CD14-positive monocyte (primary cell): ENCODE measurements around the gene RNF181. TPM values are rescaled to one million over a fixed set of nuclear protein-coding genes. Genes with fewer than 3 reads are reported as not detected.
"Not testable (repeated sequence)": the region's sequence is repeated elsewhere in the genome, so short reads cannot be mapped to it uniquely, and the experiment has no call there.

Experiments used
- DNase-seq, 3 donors: peaks; one replicate each; pipeline ENCODE4 v3.0.0-alpha.2; 2011 to 2022
- H2AFZ ChIP-seq: 2 replicates; pipeline ENCODE4 v1.6.0; 2012; ENCODE audit warnings: mild to moderate bottlenecking, low read depth, low read length, inconsistent platforms; ENCODE audit not compliant: insufficient read depth, poor library complexity, severe bottlenecking
- H3K27ac ChIP-seq, 2 donors: 1 replicate in 1 of 2; 2 replicates in 1 of 2; pipeline ENCODE4 v1.5.1; 2012 to 2013; ENCODE audit warnings: low read length in 2 of 2, control low read depth in 1 of 2, inconsistent platforms in 1 of 2, low read depth in 1 of 2, mild to moderate bottlenecking in 1 of 2
- H3K27me3 ChIP-seq, 2 donors: one replicate each; pipeline versions ENCODE4 v1.6.0 to v1.6.1; 2011 to 2013; ENCODE audit warnings: low read length in 2 of 2; ENCODE audit not compliant: control insufficient read depth in 2 of 2, insufficient read depth in 2 of 2
- H3K36me3 ChIP-seq, 2 donors: replicated peaks in 1 of 2; 1 replicate in 1 of 2; 2 replicates in 1 of 2; pipeline versions ENCODE4 v1.5.1 to v1.6.1; 2012 to 2013; ENCODE audit warnings: low read length in 2 of 2, control low read depth in 1 of 2, inconsistent platforms in 1 of 2, mild to moderate bottlenecking in 1 of 2; ENCODE audit not compliant: insufficient read depth in 2 of 2, control insufficient read depth in 1 of 2
- H3K4me1 ChIP-seq, 2 donors: 1 replicate in 1 of 2; 2 replicates in 1 of 2; pipeline versions ENCODE4 v1.5.1 to v1.6.1; 2012 to 2013; ENCODE audit warnings: low read length in 2 of 2, control low read depth in 1 of 2, inconsistent platforms in 1 of 2, mild to moderate bottlenecking in 1 of 2, moderate library complexity in 1 of 2; ENCODE audit not compliant: insufficient read depth in 2 of 2, control insufficient read depth in 1 of 2
- H3K4me2 ChIP-seq: replicated peaks from 2 replicates; pipeline ENCODE3; 2012; ENCODE audit warnings: low read length, moderate library complexity, mild to moderate bottlenecking; ENCODE audit not compliant: poor library complexity, severe bottlenecking; ENCODE audit errors: extremely low read depth
- H3K4me3 ChIP-seq, 3 experiments: fragments of 200-600 bp in 1 of 3; sonication (generic) in 1 of 3; replicated peaks in 1 of 3; 1 replicate in 2 of 3; 2 replicates in 1 of 3; pipeline ENCODE4 v1.5.1; 2011 to 2013; ENCODE audit warnings: low read length in 3 of 3, mild to moderate bottlenecking in 3 of 3, control low read depth in 2 of 3, low read depth in 2 of 3, inconsistent platforms in 1 of 3, moderate library complexity in 1 of 3
- H3K79me2 ChIP-seq: 2 replicates; pipeline ENCODE4 v1.6.0; 2012; ENCODE audit warnings: mild to moderate bottlenecking, control low read depth, inconsistent platforms, low read length, moderate library complexity; ENCODE audit not compliant: insufficient read depth
- H3K9ac ChIP-seq: 2 replicates; pipeline ENCODE4 v1.6.0; 2017; ENCODE audit warnings: low read length, mild to moderate bottlenecking; ENCODE audit not compliant: insufficient read depth, poor library complexity, severe bottlenecking
- H3K9me3 ChIP-seq, 2 donors: replicated peaks in 1 of 2; 1 replicate in 1 of 2; 2 replicates in 1 of 2; pipeline versions ENCODE4 v1.5.1 to v1.6.1; 2012 to 2013; ENCODE audit warnings: low read length in 2 of 2, control low read depth in 1 of 2; ENCODE audit not compliant: control insufficient read depth in 1 of 2, insufficient read depth in 1 of 2
- H4K20me1 ChIP-seq: 2 replicates; pipeline ENCODE4 v1.6.0; 2012; ENCODE audit warnings: mild to moderate bottlenecking, low read length, control low read depth, moderate library complexity; ENCODE audit not compliant: insufficient read depth
- H3K27ac Mint-ChIP-seq, 7 donors: one replicate each; pipeline ENCODE4 v1.8.0; 2020; ENCODE audit warnings: mild to moderate bottlenecking in 7 of 7, mixed read lengths in 7 of 7, moderate library complexity in 6 of 7, inconsistent platforms in 2 of 7
- H3K27me3 Mint-ChIP-seq, 3 donors: one replicate each; pipeline ENCODE4 v1.8.0; 2021 to 2022; ENCODE audit warnings: low read depth in 3 of 3, mild to moderate bottlenecking in 3 of 3, mixed read lengths in 3 of 3, moderate library complexity in 3 of 3, inconsistent platforms in 1 of 3
- H3K36me3 Mint-ChIP-seq, 2 donors: one replicate each; pipeline ENCODE4 v1.8.0; 2020; ENCODE audit warnings: mixed read lengths in 2 of 2, inconsistent platforms in 1 of 2, mild to moderate bottlenecking in 1 of 2
- H3K4me1 Mint-ChIP-seq: one replicate; pipeline ENCODE4 v1.8.0; 2020; ENCODE audit warnings: mild to moderate bottlenecking, mixed read lengths
- H3K4me3 Mint-ChIP-seq, 2 donors: one replicate each; pipeline ENCODE4 v1.8.0; 2020; ENCODE audit warnings: mild to moderate bottlenecking in 2 of 2, mixed read lengths in 2 of 2, moderate library complexity in 1 of 2
- H3K9me3 Mint-ChIP-seq, 7 donors: one replicate each; pipeline ENCODE4 v1.8.0; 2020 to 2022; ENCODE audit warnings: mixed read lengths in 7 of 7, mild to moderate bottlenecking in 6 of 7, moderate library complexity in 6 of 7, inconsistent platforms in 2 of 7
- WGBS: methylation state at CpG from one replicate; pipeline ENCODE4 v1.1.5; 2013; ENCODE audit warnings: missing lambda C conversion rate; ENCODE audit not compliant: insufficient coverage; 5-methylcytosine and 5-hydroxymethylcytosine counted together
- intact Hi-C, 2 donors: fragments of 100-400 bp; cut with micrococcal nuclease; formaldehyde crosslinking; loops; one replicate each; pipeline versions ENCODE4 v1.15.0 to v1.15.1; 2023
- polyA plus RNA-seq, 3 donors: library from polyadenylated mRNA; depleted of rRNA in 1 of 3; unstranded in 2 of 3; stranded (reverse) in 1 of 3; fragments of 300-500 nt in 2 of 3; fragments of >200 nt in 1 of 3; fragmentation: Illumina TruSeq in 2 of 3; gene quantifications; 1 replicate in 2 of 3; 2 replicates in 1 of 3; pipeline ENCODE4 v1.2.3, GENCODE V29; 2012 to 2021
- TF ChIP-seq, protein P1 (sequence below): fragments of 200-600 bp; IDR thresholded peaks from one replicate; pipeline ENCODE4 v1.8.0; 2022; ENCODE audit warnings: antibody characterized with exemption, mild to moderate bottlenecking

The RNF181 gene
- polyA plus RNA-seq, 3 donors, result 254 to 475 (median 382) TPM

DNA sequence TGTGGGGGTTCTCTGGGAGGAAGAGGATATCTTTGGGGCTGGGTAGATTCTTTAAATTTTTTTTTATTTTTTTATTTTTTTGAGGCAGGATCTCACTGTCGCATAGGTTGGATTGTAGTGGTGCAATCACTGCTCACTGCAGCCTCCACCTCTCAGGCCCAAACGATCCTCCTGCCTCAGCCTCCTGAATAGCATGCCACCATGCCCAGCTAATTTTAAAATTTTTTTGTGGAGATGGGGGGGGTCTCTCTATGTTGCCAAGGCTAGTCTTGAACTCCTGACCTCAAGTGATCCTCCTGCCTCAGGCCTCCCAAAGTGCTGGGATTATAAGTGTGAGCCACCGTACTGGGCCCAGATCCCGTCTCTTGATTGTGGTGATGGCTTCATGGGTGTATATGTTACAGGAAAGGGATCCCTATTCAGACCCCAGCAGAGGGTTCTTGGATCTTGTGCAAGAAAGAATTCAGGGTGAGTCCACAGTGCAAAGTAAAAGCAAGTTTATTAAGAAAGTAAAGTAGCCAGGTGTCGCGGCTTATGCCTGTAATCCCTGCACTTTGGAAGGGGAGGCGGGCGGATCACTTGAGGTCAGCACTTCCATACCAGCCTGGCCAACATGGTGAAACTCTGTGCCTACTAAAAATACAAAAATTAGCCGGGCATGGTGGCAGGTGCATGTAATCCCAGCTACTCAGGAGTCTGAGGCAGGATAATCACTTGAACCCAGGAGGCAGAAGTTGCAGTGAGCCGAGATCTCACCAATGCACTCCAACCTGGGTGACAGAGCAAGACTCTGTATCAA is 18.4 kb downstream of the RNF181 start:
- whole genome bisulfite sequencing, result 97% methylated on average over 5 of the region's 10 CpGs
- Histone ChIP-seq H4K20me1 (peaks cover 41% of the 10 kb centered on the region), H3K9ac (no peak overlapping the region), H3K4me1 (peaks cover 34 to 48% of the 10 kb centered on the region in 2 donors), H3K27ac (no peak overlapping the region), H3K4me3 (no peak overlapping the region), H2AFZ (no peak overlapping the region), H3K9me3 (no peaks in the 10 kb centered on the region), H3K27me3 (no peaks in the 10 kb centered on the region), H3K36me3 (peaks cover 6 to 10% of the 10 kb centered on the region in 2 donors), H3K79me2 (peaks cover 55% of the 10 kb centered on the region), H3K4me2 (no peak overlapping the region)
- TF ChIP-seq, protein P1, sequence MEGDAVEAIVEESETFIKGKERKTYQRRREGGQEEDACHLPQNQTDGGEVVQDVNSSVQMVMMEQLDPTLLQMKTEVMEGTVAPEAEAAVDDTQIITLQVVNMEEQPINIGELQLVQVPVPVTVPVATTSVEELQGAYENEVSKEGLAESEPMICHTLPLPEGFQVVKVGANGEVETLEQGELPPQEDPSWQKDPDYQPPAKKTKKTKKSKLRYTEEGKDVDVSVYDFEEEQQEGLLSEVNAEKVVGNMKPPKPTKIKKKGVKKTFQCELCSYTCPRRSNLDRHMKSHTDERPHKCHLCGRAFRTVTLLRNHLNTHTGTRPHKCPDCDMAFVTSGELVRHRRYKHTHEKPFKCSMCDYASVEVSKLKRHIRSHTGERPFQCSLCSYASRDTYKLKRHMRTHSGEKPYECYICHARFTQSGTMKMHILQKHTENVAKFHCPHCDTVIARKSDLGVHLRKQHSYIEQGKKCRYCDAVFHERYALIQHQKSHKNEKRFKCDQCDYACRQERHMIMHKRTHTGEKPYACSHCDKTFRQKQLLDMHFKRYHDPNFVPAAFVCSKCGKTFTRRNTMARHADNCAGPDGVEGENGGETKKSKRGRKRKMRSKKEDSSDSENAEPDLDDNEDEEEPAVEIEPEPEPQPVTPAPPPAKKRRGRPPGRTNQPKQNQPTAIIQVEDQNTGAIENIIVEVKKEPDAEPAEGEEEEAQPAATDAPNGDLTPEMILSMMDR, result no peak
- DNase-seq, result no peak
- H3K27me3 Mint-ChIP-seq, result peaks cover 0 to 1% (median 0%) of the 10 kb centered on the region in 3 donors
- H3K4me1 Mint-ChIP-seq, result peaks cover 32% of the 10 kb centered on the region
- intact Hi-C loops, result loop anchor here (10.0 kb wide), 2 partner anchors 199 to 491 kb away; partner anchors contain the start of genes POLR1A (in 2 of the 2), PTCD3 (in 2 of the 2), CAPG (in 1 of the 2) and SH2D6 (in 1 of the 2)
- H3K9me3 Mint-ChIP-seq, result peaks cover 0 to 1% (median 0%) of the 10 kb centered on the region in 7 donors
- peaks cover 9 to 27% of the 10 kb centered on the region in 2 donors for H3K36me3 Mint-ChIP-seq
- no peak overlapping the region for H3K4me3 Mint-ChIP-seq
- H3K27ac Mint-ChIP-seq, result peak overlapping the region in 2 of 7 donors; percentile 17 to 62

DNA sequence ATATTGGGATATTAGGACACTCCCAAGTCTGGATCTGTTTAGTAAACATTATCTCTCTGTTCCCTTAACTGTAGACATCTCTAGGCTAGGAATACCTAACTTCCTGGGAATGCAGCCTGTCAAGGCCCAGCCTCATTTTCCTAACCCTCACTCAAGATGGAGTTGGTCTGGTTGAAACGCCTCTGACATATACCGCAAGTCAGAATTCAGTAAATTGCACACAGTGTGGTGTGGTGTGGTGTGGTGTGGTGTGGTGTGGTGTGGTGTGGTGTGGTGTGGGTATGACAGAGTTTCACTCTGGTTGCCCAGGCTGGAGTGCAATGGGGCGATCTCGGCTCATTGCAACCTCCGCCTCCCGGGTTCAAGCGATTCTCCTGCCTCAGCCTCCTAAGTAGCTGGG is 19.2 kb downstream of the RNF181 start:
- not testable (repeated sequence) for H2AFZ ChIP-seq, H3K4me3 Mint-ChIP-seq, H3K9me3 ChIP-seq, H3K9ac ChIP-seq, H3K27ac Mint-ChIP-seq, H3K27me3 ChIP-seq, H3K4me3 ChIP-seq, H3K4me2 ChIP-seq, DNase-seq, H3K9me3 Mint-ChIP-seq, H3K27me3 Mint-ChIP-seq, H3K27ac ChIP-seq
- intact Hi-C loops, result loop anchor here (10.0 kb wide), 2 partner anchors 200 to 490 kb away; partner anchors contain the start of genes POLR1A (in 2 of the 2), PTCD3 (in 2 of the 2), CAPG (in 1 of the 2) and SH2D6 (in 1 of the 2)
- H3K79me2 ChIP-seq, result peaks cover 57% of the 10 kb centered on the region
- H4K20me1 ChIP-seq, result peaks cover 38% of the 10 kb centered on the region
- Mint-ChIP-seq H3K4me1 (peaks cover 29% of the 10 kb centered on the region), H3K36me3 (peaks cover 7 to 27% of the 10 kb centered on the region in 2 donors)
- WGBS, result 100% methylated on average over 4 of the region's 7 CpGs
- peaks cover 8 to 12% of the 10 kb centered on the region in 2 donors for H3K36me3 ChIP-seq
- peaks cover 34 to 48% of the 10 kb centered on the region in 2 donors for H3K4me1 ChIP-seq
